Activated CD8-positive, alpha-beta memory T cell treated with anti-CD3 and anti-CD28 coated beads, Interleukin-2, amount 10 ng/mL, durations not matched to agents 7 days and 5 days (primary cell): Measurements from ENCODE around the gene GDF2. TPM values are rescaled to one million over a fixed set of nuclear protein-coding genes. Genes with fewer than 3 reads are reported as not detected.

Experiments used
- ATAC-seq: fragments of 150-1000 bp; cut with Tn5 transposase; one replicate; pipeline ENCODE4 v1.10.0; 2021; ENCODE audit warnings: moderate library complexity
- CTCF ChIA-PET: fragments of 350-600 bp; sonication (Branson Sonifier 250); formaldehyde crosslinking; loops from one replicate; lab custom pipeline; 2021; ENCODE audit warnings: antibody characterized with exemption; lab: Charles Lee
- DNase-seq: peaks from one replicate; pipeline ENCODE4 v3.0.0-alpha.2; 2020
- H3K27ac Mint-ChIP-seq: one replicate; pipeline ENCODE4 v1.8.0; 2021; ENCODE audit warnings: mild to moderate bottlenecking, mixed read lengths
- H3K27me3 Mint-ChIP-seq: one replicate; pipeline ENCODE4 v1.8.0; 2021; ENCODE audit warnings: mixed read lengths
- H3K36me3 Mint-ChIP-seq: one replicate; pipeline ENCODE4 v1.8.0; 2021; ENCODE audit warnings: mild to moderate bottlenecking, mixed read lengths
- H3K4me1 Mint-ChIP-seq: one replicate; pipeline ENCODE4 v1.8.0; 2021; ENCODE audit warnings: mixed read lengths
- H3K4me3 Mint-ChIP-seq: one replicate; pipeline ENCODE4 v1.8.0; 2021; ENCODE audit warnings: mild to moderate bottlenecking, moderate library complexity, mixed read lengths
- H3K9me3 Mint-ChIP-seq: one replicate; pipeline ENCODE4 v1.8.0; 2022; ENCODE audit warnings: low read depth, mixed read lengths
- total RNA-seq, 2 experiments: library from RNA; stranded (reverse); gene quantifications; one replicate each; pipeline ENCODE4 v1.2.3, GENCODE V29; 2021

Gene GDF2
- total RNA-seq, 2 experiments from 2014 or later = not detected

- Mint-ChIP-seq H3K27me3 (peaks cover 3% of the 10 kb centered on the region), H3K4me3 (no peak overlapping the region), H3K9me3 (no peaks in the 10 kb centered on the region), H3K27ac (no peak overlapping the region), H3K4me1 (no peaks in the 10 kb centered on the region), H3K36me3 (no peaks in the 10 kb centered on the region)
- DNase-seq (no peak), ATAC-seq (no peak)
- CTCF ChIA-PET = interaction anchor here (2.2 kb wide), 1 partner anchor 26 kb away, joined by 7 read pairs; no protein-coding TSS in a partner anchor
Observed at GRCh38 chr10:47366731-47367460, 44.6 kb downstream of the GDF2 start.

GRCh38 chr10:47367646-47368045 is 45.4 kb downstream of the GDF2 start:
- peaks cover 3% of the 10 kb centered on the region for H3K27me3 Mint-ChIP-seq
- no peak for DNase-seq
- ATAC-seq = no peak
- no peaks in the 10 kb centered on the region for H3K9me3 Mint-ChIP-seq
- CTCF ChIA-PET = interaction anchor here (2.2 kb wide), 1 partner anchor 27 kb away, joined by 7 read pairs; no protein-coding TSS in a partner anchor
- no peaks in the 10 kb centered on the region for H3K36me3 Mint-ChIP-seq
- H3K4me3 Mint-ChIP-seq = no peak overlapping the region
- no peak overlapping the region for H3K27ac Mint-ChIP-seq
- H3K4me1 Mint-ChIP-seq = no peaks in the 10 kb centered on the region

- H3K9me3 Mint-ChIP-seq = no peaks in the 10 kb centered on the region
- H3K27ac Mint-ChIP-seq = no peak overlapping the region
- CTCF ChIA-PET = no interaction called here
- peaks cover 5% of the 10 kb centered on the region for H3K27me3 Mint-ChIP-seq
- peak; percentile 25 for DNase-seq
- no peak overlapping the region for H3K4me3 Mint-ChIP-seq
- H3K36me3 Mint-ChIP-seq = no peaks in the 10 kb centered on the region
- H3K4me1 Mint-ChIP-seq = no peaks in the 10 kb centered on the region
- no peak for ATAC-seq
Observed at GRCh38 chr10:47368431-47369180, 46.4 kb downstream of the GDF2 start.

GRCh38 chr10:47369251-47369894 is 47.1 kb downstream of the GDF2 start:
- Mint-ChIP-seq H3K27me3 (peaks cover 5% of the 10 kb centered on the region), H3K4me3 (no peak overlapping the region), H3K27ac (no peak overlapping the region), H3K9me3 (no peaks in the 10 kb centered on the region), H3K36me3 (no peaks in the 10 kb centered on the region), H3K4me1 (no peaks in the 10 kb centered on the region)
- DNase-seq (peak; percentile 35), ATAC-seq (no peak)
- CTCF ChIA-PET = no interaction called here

GRCh38 chr10:47370015-47370767 is 47.9 kb downstream of the GDF2 start:
- peaks cover 6% of the 10 kb centered on the region for H3K27me3 Mint-ChIP-seq
- CTCF ChIA-PET = no interaction called here
- ATAC-seq = no peak
- H3K9me3 Mint-ChIP-seq = no peaks in the 10 kb centered on the region
- no peak overlapping the region for H3K27ac Mint-ChIP-seq
- no peaks in the 10 kb centered on the region for H3K36me3 Mint-ChIP-seq
- H3K4me3 Mint-ChIP-seq = no peak overlapping the region
- no peaks in the 10 kb centered on the region for H3K4me1 Mint-ChIP-seq
- peak; percentile 12 for DNase-seq

- CTCF ChIA-PET = no interaction called here
Observed at GRCh38 chr10:47370878-47371277, 48.6 kb downstream of the GDF2 start.

GRCh38 chr10:47371629-47372485 is 49.6 kb downstream of the GDF2 start:
- no peaks in the 10 kb centered on the region for H3K4me1 Mint-ChIP-seq
- peaks cover 17% of the 10 kb centered on the region for H3K27me3 Mint-ChIP-seq
- H3K36me3 Mint-ChIP-seq = no peaks in the 10 kb centered on the region
- no peak for DNase-seq
- CTCF ChIA-PET = no interaction called here
- H3K27ac Mint-ChIP-seq = no peak overlapping the region
- no peak for ATAC-seq
- H3K4me3 Mint-ChIP-seq = no peak overlapping the region
- no peaks in the 10 kb centered on the region for H3K9me3 Mint-ChIP-seq

More at GRCh38 chr10:47370878-47371277, 48.6 kb downstream of the GDF2 start:
- peaks cover 13% of the 10 kb centered on the region for H3K27me3 Mint-ChIP-seq
- no peaks in the 10 kb centered on the region for H3K36me3 Mint-ChIP-seq
- H3K4me3 Mint-ChIP-seq = no peak overlapping the region
- no peaks in the 10 kb centered on the region for H3K4me1 Mint-ChIP-seq
- no peak overlapping the region for H3K27ac Mint-ChIP-seq
- H3K9me3 Mint-ChIP-seq = no peaks in the 10 kb centered on the region
- ATAC-seq (no peak), DNase-seq (peak; percentile 22)

- DNase-seq (no peak), ATAC-seq (no peak)
- H3K36me3 Mint-ChIP-seq = no peaks in the 10 kb centered on the region
- no peaks in the 10 kb centered on the region for H3K4me1 Mint-ChIP-seq
- no peaks in the 10 kb centered on the region for H3K9me3 Mint-ChIP-seq
- peaks cover 26% of the 10 kb centered on the region for H3K27me3 Mint-ChIP-seq
- H3K4me3 Mint-ChIP-seq = no peak overlapping the region
- CTCF ChIA-PET = no interaction called here
- H3K27ac Mint-ChIP-seq = no peak overlapping the region
Observed at GRCh38 chr10:47372726-47373125, 50.5 kb downstream of the GDF2 start.

GRCh38 chr10:47374611-47375536 is 52.6 kb downstream of the GDF2 start:
- DNase-seq (peak; percentile 36), ATAC-seq (no peak)
- Mint-ChIP-seq H3K27me3 (peaks cover 33% of the 10 kb centered on the region), H3K4me1 (peaks cover 3% of the 10 kb centered on the region), H3K4me3 (no peak overlapping the region), H3K27ac (no peak overlapping the region), H3K9me3 (no peaks in the 10 kb centered on the region), H3K36me3 (no peaks in the 10 kb centered on the region)
- CTCF ChIA-PET = interaction anchor here (0.7 to 1.2 kb wide), 3 partner anchors 9 to 34 kb away, joined by 3 read pairs; no protein-coding TSS in a partner anchor

GRCh38 chr10:47376522-47377220 is 54.4 kb downstream of the GDF2 start:
- CTCF ChIA-PET = no interaction called here
- DNase-seq = peak; percentile 19
- no peaks in the 10 kb centered on the region for H3K36me3 Mint-ChIP-seq
- H3K4me1 Mint-ChIP-seq = peaks cover 13% of the 10 kb centered on the region
- no peak overlapping the region for H3K27ac Mint-ChIP-seq
- no peak for ATAC-seq
- H3K4me3 Mint-ChIP-seq = no peak overlapping the region
- H3K9me3 Mint-ChIP-seq = no peaks in the 10 kb centered on the region
- H3K27me3 Mint-ChIP-seq = peaks cover 49% of the 10 kb centered on the region
